ENCODE measurements around the gene GDPD3.
A peak's percentile ranks its signal among the peaks of the same experiment; 100 is the strongest.
"Not testable (repeated sequence)": the region's sequence is repeated elsewhere in the genome, so short reads cannot be mapped to it uniquely, and the experiment has no call there.

Gene GDPD3

GRCh38 chr16:30122604-30123160 is 9.3 kb upstream of the GDPD3 start:
- peak; percentile 50 for DNase-seq

- no peak for DNase-seq
Measured at GRCh38 chr16:30121741-30122571, 8.6 kb upstream of the GDPD3 start.

GRCh38 chr16:30120340-30121105 is 7.2 kb upstream of the GDPD3 start:
- DNase-seq = no peak

GRCh38 chr16:30119428-30119827 is 6.1 kb upstream of the GDPD3 start:
- no peak for DNase-seq

- no peak for DNase-seq
Measured at GRCh38 chr16:30117768-30118167, 4.4 kb upstream of the GDPD3 start.

- DNase-seq = no peak
Measured at GRCh38 chr16:30116291-30117207, 3.2 kb upstream of the GDPD3 start.

GRCh38 chr16:30115238-30115637 is 1.9 kb upstream of the GDPD3 start:
- DNase-seq = no peak

GRCh38 chr16:30114833-30115232 is 1.5 kb upstream of the GDPD3 start:
- not testable (repeated sequence) for DNase-seq

- no peak for DNase-seq
Measured at GRCh38 chr16:30114411-30114810, 1.1 kb upstream of the GDPD3 start.

- no peak for DNase-seq
Measured at GRCh38 chr16:30113711-30114333, 485 bp upstream of the GDPD3 start.

- peak; percentile 4 for DNase-seq
Measured at GRCh38 chr16:30112197-30113030, 923 bp downstream of the GDPD3 start.

GRCh38 chr16:30110661-30111060 is 2.7 kb downstream of the GDPD3 start:
- DNase-seq = no peak

GRCh38 chr16:30108059-30108850 is 5.1 kb downstream of the GDPD3 start:
- no peak for DNase-seq

GRCh38 chr16:30104492-30104891 is 8.8 kb downstream of the GDPD3 start:
- DNase-seq = no peak

GRCh38 chr16:30104090-30104489 is 9.2 kb downstream of the GDPD3 start:
- DNase-seq = no peak

- no peak for DNase-seq
Measured at GRCh38 chr16:30096862-30097563, 16.3 kb downstream of the GDPD3 start.

GRCh38 chr16:30096105-30096861 is 17.1 kb downstream of the GDPD3 start, which contains the start of gene YPEL3:
TSS of gene YPEL3 (minus strand) at chr16:30096213. CDS start at chr16:30095482, 731 bp downstream.
- DNase-seq = peak; percentile 78

- no peak for DNase-seq
Measured at GRCh38 chr16:30095166-30096078, 17.9 kb downstream of the GDPD3 start.
